ENCODE results near the gene QSOX1. TPM values are rescaled to one million over a fixed set of nuclear protein-coding genes. Genes with fewer than 3 reads are reported as not detected.

QSOX1 gene
- total RNA-seq, 1 experiment from 2014 or later: 135 TPM

DNA sequence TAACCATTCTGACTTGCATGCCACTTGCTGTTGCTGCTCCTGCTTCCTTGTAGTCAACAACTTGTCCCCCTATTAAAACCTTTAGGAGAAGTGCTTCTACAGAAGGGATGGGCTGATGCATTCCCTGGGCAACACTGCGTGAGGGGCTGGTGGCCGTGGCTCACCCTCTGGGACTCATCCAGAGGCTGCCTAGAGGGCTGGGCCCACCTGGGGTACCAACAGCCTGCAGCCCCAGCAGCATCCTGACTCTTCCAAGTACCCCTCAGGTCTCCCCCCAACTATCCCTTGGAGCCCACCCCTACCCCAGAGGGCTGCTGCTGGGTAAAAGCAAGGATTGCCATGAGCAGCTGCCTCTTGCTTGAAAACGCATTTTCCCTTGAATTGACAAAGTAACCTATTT, 40.7 kb downstream of the QSOX1 start (continued):
- TF ChIP-seq, protein P1, sequence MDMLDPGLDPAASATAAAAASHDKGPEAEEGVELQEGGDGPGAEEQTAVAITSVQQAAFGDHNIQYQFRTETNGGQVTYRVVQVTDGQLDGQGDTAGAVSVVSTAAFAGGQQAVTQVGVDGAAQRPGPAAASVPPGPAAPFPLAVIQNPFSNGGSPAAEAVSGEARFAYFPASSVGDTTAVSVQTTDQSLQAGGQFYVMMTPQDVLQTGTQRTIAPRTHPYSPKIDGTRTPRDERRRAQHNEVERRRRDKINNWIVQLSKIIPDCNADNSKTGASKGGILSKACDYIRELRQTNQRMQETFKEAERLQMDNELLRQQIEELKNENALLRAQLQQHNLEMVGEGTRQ (CRISPR knock-in tag; IDR thresholded peaks at IDR 0.05): no peak
- TF ChIP-seq, protein P2, sequence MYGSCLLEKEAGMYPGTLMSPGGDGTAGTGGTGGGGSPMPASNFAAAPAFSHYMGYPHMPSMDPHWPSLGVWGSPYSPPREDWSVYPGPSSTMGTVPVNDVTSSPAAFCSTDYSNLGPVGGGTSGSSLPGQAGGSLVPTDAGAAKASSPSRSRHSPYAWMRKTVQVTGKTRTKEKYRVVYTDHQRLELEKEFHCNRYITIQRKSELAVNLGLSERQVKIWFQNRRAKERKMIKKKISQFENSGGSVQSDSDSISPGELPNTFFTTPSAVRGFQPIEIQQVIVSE (CRISPR knock-in tag; IDR thresholded peaks at IDR 0.05; ENCODE audit: borderline replicate concordance): no peak
- TF ChIP-seq SP1 (CRISPR knock-in tag; conservative IDR thresholded peaks at IDR 0.05): no peak

DNA sequence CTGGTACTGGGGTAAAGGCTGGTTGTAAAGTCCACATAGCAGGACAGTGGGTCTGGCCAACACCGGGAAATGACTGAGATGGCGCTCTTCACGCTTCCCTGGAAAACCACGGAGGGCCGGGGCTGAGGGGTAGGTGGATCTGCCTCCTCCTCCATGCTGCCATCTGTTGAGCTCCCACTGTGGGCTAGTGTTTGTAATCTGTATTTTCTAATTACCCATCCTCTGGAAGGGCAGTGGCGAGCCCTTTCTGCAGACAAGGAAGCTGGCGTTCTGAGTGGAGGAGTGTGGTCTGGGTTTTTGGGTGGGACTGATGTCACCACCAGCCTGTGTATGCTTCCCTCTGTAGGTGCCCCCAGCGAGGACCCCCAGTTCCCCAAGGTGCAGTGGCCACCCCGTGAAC, 41.2 kb downstream of the QSOX1 start:
- TF ChIP-seq ZNF232 (CRISPR knock-in tag; IDR thresholded peaks at IDR 0.05) (no peak), ZNF317 (CRISPR knock-in tag; IDR thresholded peaks at IDR 0.05; ENCODE audit: borderline replicate concordance, low read depth) (no peak), JUN (CRISPR knock-in tag; IDR thresholded peaks at IDR 0.05) (no peak), NR3C1 (CRISPR knock-in tag; conservative IDR thresholded peaks at IDR 0.05; ENCODE audit: low read depth) (no peak)
- TF ChIP-seq, protein P3, sequence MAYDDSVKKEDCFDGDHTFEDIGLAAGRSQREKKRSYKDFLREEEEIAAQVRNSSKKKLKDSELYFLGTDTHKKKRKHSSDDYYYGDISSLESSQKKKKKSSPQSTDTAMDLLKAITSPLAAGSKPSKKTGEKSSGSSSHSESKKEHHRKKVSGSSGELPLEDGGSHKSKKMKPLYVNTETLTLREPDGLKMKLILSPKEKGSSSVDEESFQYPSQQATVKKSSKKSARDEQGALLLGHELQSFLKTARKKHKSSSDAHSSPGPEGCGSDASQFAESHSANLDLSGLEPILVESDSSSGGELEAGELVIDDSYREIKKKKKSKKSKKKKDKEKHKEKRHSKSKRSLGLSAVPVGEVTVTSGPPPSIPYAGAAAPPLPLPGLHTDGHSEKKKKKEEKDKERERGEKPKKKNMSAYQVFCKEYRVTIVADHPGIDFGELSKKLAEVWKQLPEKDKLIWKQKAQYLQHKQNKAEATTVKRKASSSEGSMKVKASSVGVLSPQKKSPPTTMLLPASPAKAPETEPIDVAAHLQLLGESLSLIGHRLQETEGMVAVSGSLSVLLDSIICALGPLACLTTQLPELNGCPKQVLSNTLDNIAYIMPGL (CRISPR knock-in tag; IDR thresholded peaks at IDR 0.05): no peak
- Mint-ChIP-seq H3K36me3 (peaks cover 26% of the 10 kb centered on the region), H3K9me3 (no peaks in the 10 kb centered on the region), H3K4me1 (peaks cover 3% of the 10 kb centered on the region; the same call in 1 of the 2 replicates), H3K27ac (no peak overlapping the region), H3K4me3 (no peak overlapping the region), H3K27me3 (ENCODE audit: low read depth) (no peaks in the 10 kb centered on the region)
- DNase-seq (ENCODE audit: low spot score): no peak
- no peak for ATAC-seq
- CTCF ChIA-PET: interaction anchor here (0.6 to 3.7 kb wide), 5 partner anchors 8 to 36 kb away, joined by 3 to 23 read pairs (median 5); no protein-coding TSS in a partner anchor
- POLR2A ChIA-PET: no interaction called here

DNA sequence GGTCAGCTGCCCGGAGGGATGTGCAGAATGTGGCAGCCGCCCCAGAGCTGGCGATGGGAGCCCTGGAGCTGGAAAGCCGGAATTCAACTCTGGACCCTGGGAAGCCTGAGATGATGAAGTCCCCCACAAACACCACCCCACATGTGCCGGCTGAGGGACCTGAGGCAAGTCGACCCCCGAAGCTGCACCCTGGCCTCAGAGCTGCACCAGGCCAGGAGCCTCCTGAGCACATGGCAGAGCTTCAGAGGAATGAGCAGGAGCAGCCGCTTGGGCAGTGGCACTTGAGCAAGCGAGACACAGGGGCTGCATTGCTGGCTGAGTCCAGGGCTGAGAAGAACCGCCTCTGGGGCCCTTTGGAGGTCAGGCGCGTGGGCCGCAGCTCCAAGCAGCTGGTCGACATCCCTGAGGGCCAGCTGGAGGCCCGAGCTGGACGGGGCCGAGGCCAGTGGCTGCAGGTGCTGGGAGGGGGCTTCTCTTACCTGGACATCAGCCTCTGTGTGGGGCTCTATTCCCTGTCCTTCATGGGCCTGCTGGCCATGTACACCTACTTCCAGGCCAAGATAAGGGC, 41.9 kb downstream of the QSOX1 start:
- ATAC-seq (no peak), DNase-seq (ENCODE audit: low spot score) (no peak)
- POLR2A ChIA-PET: no interaction called here
- Mint-ChIP-seq H3K27ac (no peak overlapping the region), H3K36me3 (peaks cover 20% of the 10 kb centered on the region), H3K4me1 (peaks cover 3% of the 10 kb centered on the region; the same call in 1 of the 2 replicates), H3K4me3 (no peak overlapping the region), H3K9me3 (no peaks in the 10 kb centered on the region), H3K27me3 (ENCODE audit: low read depth) (no peaks in the 10 kb centered on the region)
- TF ChIP-seq SP1 (CRISPR knock-in tag; conservative IDR thresholded peaks at IDR 0.05) (no peak), CREM (CRISPR knock-in tag; IDR thresholded peaks at IDR 0.05) (no peak)
- CTCF ChIA-PET: interaction anchor here (0.6 to 3.7 kb wide), 6 partner anchors 9 to 36 kb away, joined by 3 to 23 read pairs (median 6); no protein-coding TSS in a partner anchor

DNA sequence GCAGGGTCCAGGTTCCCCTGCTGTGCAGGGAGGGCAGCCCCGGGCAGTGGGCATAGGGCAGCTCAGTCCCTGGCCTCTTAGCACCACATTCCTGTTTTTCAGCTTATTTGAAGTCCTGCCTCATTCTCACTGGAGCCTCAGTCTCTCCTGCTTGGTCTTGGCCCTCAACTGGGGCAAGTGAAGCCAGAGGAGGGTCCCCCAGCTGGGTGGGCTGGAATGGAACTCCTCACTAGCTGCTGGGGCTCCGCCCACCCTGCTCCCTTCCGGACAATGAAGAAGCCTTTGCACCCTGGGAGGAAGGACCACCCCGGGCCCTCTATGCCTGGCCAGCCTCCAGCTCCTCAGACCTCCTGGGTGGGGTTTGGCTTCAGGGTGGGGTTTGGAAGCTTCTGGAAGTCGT, 42.6 kb downstream of the QSOX1 start:
- H3K4me1 Mint-ChIP-seq: peaks cover 3% of the 10 kb centered on the region; the same call in 1 of the 2 replicates
- no peaks in the 10 kb centered on the region for H3K9me3 Mint-ChIP-seq
- H3K27ac Mint-ChIP-seq: no peak overlapping the region
- ATAC-seq (no peak), DNase-seq (ENCODE audit: low spot score) (no peak)
- H3K4me3 Mint-ChIP-seq: no peak overlapping the region
- ChIA-PET POLR2A (no interaction called here), CTCF (interaction anchor here (1.2 to 3.7 kb wide), 6 partner anchors 9 to 35 kb away, joined by 5 to 23 read pairs (median 6); partner anchors contain the start of gene LHX4)
- peaks cover 19% of the 10 kb centered on the region for H3K36me3 Mint-ChIP-seq
- no peaks in the 10 kb centered on the region for H3K27me3 Mint-ChIP-seq (ENCODE audit: low read depth)
- TF ChIP-seq, protein P4, sequence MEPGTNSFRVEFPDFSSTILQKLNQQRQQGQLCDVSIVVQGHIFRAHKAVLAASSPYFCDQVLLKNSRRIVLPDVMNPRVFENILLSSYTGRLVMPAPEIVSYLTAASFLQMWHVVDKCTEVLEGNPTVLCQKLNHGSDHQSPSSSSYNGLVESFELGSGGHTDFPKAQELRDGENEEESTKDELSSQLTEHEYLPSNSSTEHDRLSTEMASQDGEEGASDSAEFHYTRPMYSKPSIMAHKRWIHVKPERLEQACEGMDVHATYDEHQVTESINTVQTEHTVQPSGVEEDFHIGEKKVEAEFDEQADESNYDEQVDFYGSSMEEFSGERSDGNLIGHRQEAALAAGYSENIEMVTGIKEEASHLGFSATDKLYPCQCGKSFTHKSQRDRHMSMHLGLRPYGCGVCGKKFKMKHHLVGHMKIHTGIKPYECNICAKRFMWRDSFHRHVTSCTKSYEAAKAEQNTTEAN (CRISPR knock-in tag; IDR thresholded peaks at IDR 0.05): no peak
- no peak for TF ChIP-seq ELF4 (CRISPR knock-in tag; IDR thresholded peaks at IDR 0.05; ENCODE audit: low read depth)
- TF ChIP-seq, protein P5, sequence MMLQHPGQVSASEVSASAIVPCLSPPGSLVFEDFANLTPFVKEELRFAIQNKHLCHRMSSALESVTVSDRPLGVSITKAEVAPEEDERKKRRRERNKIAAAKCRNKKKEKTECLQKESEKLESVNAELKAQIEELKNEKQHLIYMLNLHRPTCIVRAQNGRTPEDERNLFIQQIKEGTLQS (CRISPR knock-in tag; conservative IDR thresholded peaks at IDR 0.05): no peak
- TF ChIP-seq, protein P6, sequence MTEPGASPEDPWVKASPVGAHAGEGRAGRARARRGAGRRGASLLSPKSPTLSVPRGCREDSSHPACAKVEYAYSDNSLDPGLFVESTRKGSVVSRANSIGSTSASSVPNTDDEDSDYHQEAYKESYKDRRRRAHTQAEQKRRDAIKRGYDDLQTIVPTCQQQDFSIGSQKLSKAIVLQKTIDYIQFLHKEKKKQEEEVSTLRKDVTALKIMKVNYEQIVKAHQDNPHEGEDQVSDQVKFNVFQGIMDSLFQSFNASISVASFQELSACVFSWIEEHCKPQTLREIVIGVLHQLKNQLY (CRISPR knock-in tag; IDR thresholded peaks at IDR 0.05): no peak
- TF ChIP-seq FOXK1 (CRISPR knock-in tag; IDR thresholded peaks at IDR 0.05): no peak
- no peak for TF ChIP-seq GRHL2 (CRISPR knock-in tag; IDR thresholded peaks at IDR 0.05; ENCODE audit: insufficient replicate concordance, severe bottlenecking)
- TF ChIP-seq, protein P7, sequence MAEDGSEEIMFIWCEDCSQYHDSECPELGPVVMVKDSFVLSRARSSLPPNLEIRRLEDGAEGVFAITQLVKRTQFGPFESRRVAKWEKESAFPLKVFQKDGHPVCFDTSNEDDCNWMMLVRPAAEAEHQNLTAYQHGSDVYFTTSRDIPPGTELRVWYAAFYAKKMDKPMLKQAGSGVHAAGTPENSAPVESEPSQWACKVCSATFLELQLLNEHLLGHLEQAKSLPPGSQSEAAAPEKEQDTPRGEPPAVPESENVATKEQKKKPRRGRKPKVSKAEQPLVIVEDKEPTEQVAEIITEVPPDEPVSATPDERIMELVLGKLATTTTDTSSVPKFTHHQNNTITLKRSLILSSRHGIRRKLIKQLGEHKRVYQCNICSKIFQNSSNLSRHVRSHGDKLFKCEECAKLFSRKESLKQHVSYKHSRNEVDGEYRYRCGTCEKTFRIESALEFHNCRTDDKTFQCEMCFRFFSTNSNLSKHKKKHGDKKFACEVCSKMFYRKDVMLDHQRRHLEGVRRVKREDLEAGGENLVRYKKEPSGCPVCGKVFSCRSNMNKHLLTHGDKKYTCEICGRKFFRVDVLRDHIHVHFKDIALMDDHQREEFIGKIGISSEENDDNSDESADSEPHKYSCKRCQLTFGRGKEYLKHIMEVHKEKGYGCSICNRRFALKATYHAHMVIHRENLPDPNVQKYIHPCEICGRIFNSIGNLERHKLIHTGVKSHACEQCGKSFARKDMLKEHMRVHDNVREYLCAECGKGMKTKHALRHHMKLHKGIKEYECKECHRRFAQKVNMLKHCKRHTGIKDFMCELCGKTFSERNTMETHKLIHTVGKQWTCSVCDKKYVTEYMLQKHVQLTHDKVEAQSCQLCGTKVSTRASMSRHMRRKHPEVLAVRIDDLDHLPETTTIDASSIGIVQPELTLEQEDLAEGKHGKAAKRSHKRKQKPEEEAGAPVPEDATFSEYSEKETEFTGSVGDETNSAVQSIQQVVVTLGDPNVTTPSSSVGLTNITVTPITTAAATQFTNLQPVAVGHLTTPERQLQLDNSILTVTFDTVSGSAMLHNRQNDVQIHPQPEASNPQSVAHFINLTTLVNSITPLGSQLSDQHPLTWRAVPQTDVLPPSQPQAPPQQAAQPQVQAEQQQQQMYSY (CRISPR knock-in tag; IDR thresholded peaks at IDR 0.05): no peak
- TF ChIP-seq CREM (CRISPR knock-in tag; IDR thresholded peaks at IDR 0.05): no peak
- TF ChIP-seq, protein P8, sequence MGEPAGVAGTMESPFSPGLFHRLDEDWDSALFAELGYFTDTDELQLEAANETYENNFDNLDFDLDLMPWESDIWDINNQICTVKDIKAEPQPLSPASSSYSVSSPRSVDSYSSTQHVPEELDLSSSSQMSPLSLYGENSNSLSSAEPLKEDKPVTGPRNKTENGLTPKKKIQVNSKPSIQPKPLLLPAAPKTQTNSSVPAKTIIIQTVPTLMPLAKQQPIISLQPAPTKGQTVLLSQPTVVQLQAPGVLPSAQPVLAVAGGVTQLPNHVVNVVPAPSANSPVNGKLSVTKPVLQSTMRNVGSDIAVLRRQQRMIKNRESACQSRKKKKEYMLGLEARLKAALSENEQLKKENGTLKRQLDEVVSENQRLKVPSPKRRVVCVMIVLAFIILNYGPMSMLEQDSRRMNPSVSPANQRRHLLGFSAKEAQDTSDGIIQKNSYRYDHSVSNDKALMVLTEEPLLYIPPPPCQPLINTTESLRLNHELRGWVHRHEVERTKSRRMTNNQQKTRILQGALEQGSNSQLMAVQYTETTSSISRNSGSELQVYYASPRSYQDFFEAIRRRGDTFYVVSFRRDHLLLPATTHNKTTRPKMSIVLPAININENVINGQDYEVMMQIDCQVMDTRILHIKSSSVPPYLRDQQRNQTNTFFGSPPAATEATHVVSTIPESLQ (CRISPR knock-in tag; IDR thresholded peaks at IDR 0.05): no peak

Measured in WTC11 (cell line).